Measurements from ENCODE around the gene CDH23.

CDH23 gene

GRCh38 chr10:71537125-71537524 is 140.4 kb downstream of the CDH23 start:
- in situ Hi-C loops (cut with HindIII; ENCODE audit: low sequenced_read_pairs), result no loop called here
- no peak for TF ChIP-seq CTCF (IDR thresholded peaks at IDR 0.05; ENCODE audit: low read depth, low read length, missing control alignments)
- H3K4me3 ChIP-seq (ENCODE audit: low read depth, low read length), result no peak overlapping the region
- DNase-seq (ENCODE audit: low read depth), result no peak

DNA sequence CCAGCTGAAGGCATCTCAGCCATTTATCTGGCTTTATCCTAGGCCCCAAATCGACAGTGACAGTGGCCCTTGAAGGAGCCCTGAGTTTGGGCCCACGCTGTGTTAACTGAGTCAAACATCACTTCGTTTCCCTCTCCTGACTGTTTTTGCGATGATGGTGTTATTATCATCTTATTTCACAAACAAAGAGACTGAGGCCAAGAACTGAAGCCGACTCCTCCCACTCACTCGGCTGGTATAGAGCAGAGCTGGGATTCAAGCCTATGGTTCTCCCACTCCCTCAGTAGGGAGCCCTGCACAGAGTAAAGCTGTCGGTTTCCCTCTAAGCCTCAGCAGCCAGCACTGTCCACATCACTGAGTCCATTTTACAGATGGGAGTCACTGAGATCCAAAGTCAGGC is 141.0 kb downstream of the CDH23 start:
- H3K4me3 ChIP-seq (ENCODE audit: low read depth, low read length), result no peak overlapping the region
- DNase-seq (ENCODE audit: low read depth), result no peak
- TF ChIP-seq CTCF (IDR thresholded peaks at IDR 0.05; ENCODE audit: low read depth, low read length, missing control alignments), result no peak
- in situ Hi-C loops (cut with HindIII; ENCODE audit: low sequenced_read_pairs), result no loop called here

DNA sequence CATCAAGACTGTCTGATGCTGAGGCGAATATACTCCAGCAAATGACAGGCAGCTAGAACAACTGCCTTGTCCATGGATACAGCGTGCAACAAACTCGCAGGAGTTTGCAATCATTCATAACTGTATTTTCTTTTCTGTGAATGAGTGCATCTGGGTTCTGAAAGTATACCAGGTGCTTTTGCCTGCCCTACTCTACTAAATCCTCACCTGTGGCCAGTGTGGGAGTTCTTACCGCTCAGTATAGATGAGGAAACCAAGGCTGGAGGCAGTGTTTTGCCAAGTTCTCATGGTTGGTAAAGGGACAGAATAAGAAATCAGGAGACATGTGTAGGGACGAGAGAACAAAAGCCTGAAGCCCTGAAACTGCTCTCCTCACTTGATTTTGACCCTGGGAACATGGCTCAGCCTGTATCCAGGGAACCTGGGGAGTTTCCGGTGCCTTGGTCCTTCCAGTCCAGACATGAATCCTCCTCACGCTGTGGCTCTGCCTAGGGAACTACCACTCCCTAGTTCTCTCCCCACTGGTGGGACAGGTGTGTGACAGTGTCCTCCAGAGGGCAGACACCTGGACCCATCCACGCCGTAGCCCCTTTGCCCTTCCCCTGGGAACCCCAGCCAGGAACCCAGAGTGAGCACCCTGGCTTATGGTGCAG is 142.0 kb downstream of the CDH23 start:
- no peak overlapping the region for H3K4me3 ChIP-seq (ENCODE audit: low read depth, low read length)
- no peak for TF ChIP-seq CTCF (IDR thresholded peaks at IDR 0.05; ENCODE audit: low read depth, low read length, missing control alignments)
- no peak for DNase-seq (ENCODE audit: low read depth)
- in situ Hi-C loops (cut with HindIII; ENCODE audit: low sequenced_read_pairs), result no loop called here

DNA sequence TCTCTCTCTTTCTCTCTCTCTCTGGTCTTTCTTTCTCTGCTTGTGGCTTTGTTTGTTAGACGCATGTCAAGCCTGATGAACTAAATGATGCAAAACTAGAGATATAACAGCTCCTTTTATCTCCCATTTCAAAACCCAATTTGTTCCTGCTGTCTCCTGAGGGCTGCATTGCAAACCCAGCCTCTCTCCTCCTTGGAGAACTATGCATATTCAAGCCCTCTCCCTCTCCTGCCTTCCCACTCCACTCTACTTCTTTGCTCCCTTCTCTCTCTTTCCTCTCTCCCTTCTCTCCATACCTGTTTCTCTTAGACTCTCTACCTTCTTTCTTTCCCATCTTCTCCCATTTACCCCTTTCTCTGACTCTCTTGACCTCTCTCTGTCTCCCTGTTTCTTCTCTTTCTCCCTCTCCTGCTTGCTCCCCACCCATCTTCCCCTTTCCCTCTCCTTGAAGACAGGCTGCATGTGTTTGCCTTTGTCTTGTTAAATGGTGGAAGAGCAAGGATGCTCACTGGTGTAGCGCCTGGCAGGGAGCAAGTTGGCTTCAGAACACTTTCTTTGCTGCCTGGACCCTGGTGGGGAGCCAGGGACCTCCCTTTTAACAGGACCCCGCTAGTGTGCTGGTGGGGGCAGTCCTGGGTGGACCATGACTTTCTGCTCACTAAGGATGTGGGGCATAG is 142.9 kb downstream of the CDH23 start:
- in situ Hi-C loops (cut with HindIII; ENCODE audit: low sequenced_read_pairs), result no loop called here
- H3K4me3 ChIP-seq (ENCODE audit: low read depth, low read length), result no peak overlapping the region
- TF ChIP-seq CTCF (IDR thresholded peaks at IDR 0.05; ENCODE audit: low read depth, low read length, missing control alignments), result no peak
- no peak for DNase-seq (ENCODE audit: low read depth)

DNA sequence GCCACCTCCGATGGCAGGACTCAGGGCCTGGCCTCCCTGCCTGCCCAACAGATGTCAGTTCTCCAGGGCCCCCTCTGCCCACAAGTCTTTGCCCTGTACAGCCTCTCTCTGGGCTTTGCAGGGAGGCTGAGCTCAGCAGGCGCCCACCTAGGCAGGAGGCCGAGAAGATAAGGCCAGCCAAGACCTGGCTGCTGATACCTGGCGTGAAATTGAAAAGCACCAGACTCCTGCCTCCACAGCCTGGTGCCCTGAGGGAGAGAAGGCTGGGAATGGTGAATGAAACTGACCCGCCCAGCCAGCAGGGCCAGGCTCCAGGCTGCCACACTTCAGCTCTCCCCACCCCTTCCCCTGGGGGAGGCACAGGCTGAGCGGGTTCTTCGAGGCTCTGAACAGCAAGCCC is 145.8 kb downstream of the CDH23 start:
- TF ChIP-seq CTCF (IDR thresholded peaks at IDR 0.05; ENCODE audit: low read depth, low read length, missing control alignments), result no peak
- in situ Hi-C loops (cut with HindIII; ENCODE audit: low sequenced_read_pairs), result no loop called here
- no peak for DNase-seq (ENCODE audit: low read depth)
- H3K4me3 ChIP-seq (ENCODE audit: low read depth, low read length), result no peak overlapping the region

DNA sequence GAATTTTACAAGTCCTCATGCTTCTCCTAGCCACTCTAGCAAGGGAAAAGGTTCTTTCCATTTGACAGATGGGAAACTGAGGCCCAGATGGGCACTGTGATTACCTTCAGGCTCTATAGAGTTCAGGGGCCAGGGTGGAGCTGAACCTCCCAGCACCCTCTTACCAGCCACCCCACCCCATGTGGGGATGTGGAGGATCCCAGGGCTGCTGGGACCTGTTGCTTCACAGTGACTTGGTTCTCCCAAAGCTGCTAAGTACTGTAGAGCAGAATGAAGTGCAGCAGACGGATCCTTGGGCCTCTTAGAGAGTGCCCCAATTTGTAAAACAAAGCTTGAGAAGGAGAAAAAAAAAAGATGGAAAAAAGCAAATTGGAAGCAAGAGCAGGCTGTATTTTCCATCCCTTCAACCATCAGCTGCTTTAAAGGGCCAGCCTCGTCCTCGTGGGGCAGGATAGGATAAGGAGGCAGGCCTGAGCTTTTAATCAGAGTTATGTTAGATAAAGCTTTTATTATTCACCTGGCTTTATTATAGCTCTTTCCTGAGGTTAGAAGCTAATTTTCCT is 147.0 kb downstream of the CDH23 start:
- in situ Hi-C loops (cut with HindIII; ENCODE audit: low sequenced_read_pairs), result no loop called here
- no peak for DNase-seq (ENCODE audit: low read depth)
- no peak for TF ChIP-seq CTCF (IDR thresholded peaks at IDR 0.05; ENCODE audit: low read depth, low read length, missing control alignments)
- H3K4me3 ChIP-seq (ENCODE audit: low read depth, low read length), result no peak overlapping the region

Measured in astrocyte of the cerebellum (primary cell).